Vein endothelial cell (primary cell): Measurements from ENCODE around the gene OR9K2. TPM values are rescaled to one million over a fixed set of nuclear protein-coding genes. Genes with fewer than 3 reads are reported as not detected.

Experiments
- total RNA-seq: library from RNA; depleted of rRNA; stranded (reverse); fragments of >200 nt; gene quantifications from 2 replicates; pipeline ENCODE4 v1.2.3, GENCODE V29; 2012

The OR9K2 gene, protein sequence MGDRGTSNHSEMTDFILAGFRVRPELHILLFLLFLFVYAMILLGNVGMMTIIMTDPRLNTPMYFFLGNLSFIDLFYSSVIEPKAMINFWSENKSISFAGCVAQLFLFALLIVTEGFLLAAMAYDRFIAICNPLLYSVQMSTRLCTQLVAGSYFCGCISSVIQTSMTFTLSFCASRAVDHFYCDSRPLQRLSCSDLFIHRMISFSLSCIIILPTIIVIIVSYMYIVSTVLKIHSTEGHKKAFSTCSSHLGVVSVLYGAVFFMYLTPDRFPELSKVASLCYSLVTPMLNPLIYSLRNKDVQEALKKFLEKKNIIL
- total RNA-seq: not detected in 2 replicates

DNA sequence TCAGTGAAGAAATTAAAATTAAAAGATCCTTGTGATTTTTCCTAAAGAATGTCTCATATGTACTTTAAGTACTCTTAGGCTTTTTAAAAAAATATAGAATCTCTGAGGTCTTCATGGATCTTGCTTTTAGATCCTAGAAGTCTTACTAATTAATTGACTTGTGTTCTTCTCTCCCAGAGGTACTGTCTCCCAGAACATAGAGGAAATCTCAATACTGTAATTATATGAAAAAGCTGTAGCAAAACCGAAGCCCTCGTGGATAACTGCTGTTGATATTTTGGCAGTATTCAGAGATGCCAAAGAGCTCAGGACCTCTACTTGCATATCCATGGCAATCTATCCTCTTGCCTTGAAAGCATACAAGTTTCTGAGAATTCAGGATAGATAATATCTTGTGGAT, at the start of gene OR9K2:
Gene OR9K2 (plus strand): TSS at position 301 of the 400 bp plus-strand sequence. CDS start 3,429 bp downstream, outside the sequence.

Other genes with a start within 250 kb of the OR9K2 start
- gene TESPA1, start 141.6 kb upstream of the OR9K2 start, total RNA-seq: not detected in 2 replicates
- gene NEUROD4, start 106.4 kb upstream of the OR9K2 start, total RNA-seq: not detected in 2 replicates
- gene OR10A7, start 94.6 kb downstream of the OR9K2 start, total RNA-seq: not detected in 2 replicates
- gene OR6C74, start 118.2 kb downstream of the OR9K2 start, total RNA-seq: not detected in 2 replicates
- not detected in 2 replicates for gene OR6C6, start 170.2 kb downstream of the OR9K2 start, total RNA-seq
- not detected in 2 replicates for gene OR6C1, start 187.9 kb downstream of the OR9K2 start, total RNA-seq
- not detected in 2 replicates for gene OR6C3, start 204.3 kb downstream of the OR9K2 start, total RNA-seq
- not detected in 2 replicates for gene OR6C75, start 236.6 kb downstream of the OR9K2 start, total RNA-seq